PFSK-1 (cell line): ENCODE measurements around the gene DNAH7.

Source experiments
- FOXP2 ChIP-seq: optimal IDR thresholded peaks from 2 replicates; pipeline ENCODE3; 2011; ENCODE audit warnings: borderline replicate concordance, control low read depth, inconsistent platforms; ENCODE audit not compliant: insufficient read depth; ENCODE audit errors: extremely low read length, extremely low read depth
- POLR2AphosphoS5 ChIP-seq: IDR thresholded peaks from 2 replicates; pipeline ENCODE4 v1.6.1; 2012; ENCODE audit warnings: low read depth, mild to moderate bottlenecking, control low read depth, low read length, moderate library complexity
- REST ChIP-seq, 2 experiments: IDR thresholded peaks; 2 replicates each; pipeline versions ENCODE4 v1.6.1 to v1.8.0; 2011 to 2012; ENCODE audit warnings: low read depth in 2 of 2, low read length in 2 of 2, control low read depth in 1 of 2, inconsistent platforms in 1 of 2, mild to moderate bottlenecking in 1 of 2, moderate library complexity in 1 of 2; ENCODE audit not compliant: insufficient read depth in 1 of 2
- SIN3A ChIP-seq: IDR thresholded peaks from 2 replicates; pipeline ENCODE4 v1.6.1; 2012; ENCODE audit warnings: mild to moderate bottlenecking, low read length, moderate library complexity, borderline replicate concordance; ENCODE audit not compliant: insufficient read depth
- TAF1 ChIP-seq: IDR thresholded peaks from 2 replicates; pipeline ENCODE4 v1.6.1; 2012; ENCODE audit warnings: low read length, control low read depth, borderline replicate concordance; ENCODE audit not compliant: insufficient read depth

Gene DNAH7

GRCh38 chr2:195925120-195925519 lies 143.5 kb downstream of the DNAH7 start:
- no peak for TF ChIP-seq POLR2AphosphoS5
- TF ChIP-seq FOXP2 = no peak
- TF ChIP-seq TAF1 = no peak
- TF ChIP-seq SIN3A = no peak

- TF ChIP-seq POLR2AphosphoS5 = no peak
- TF ChIP-seq TAF1 = no peak
- no peak for TF ChIP-seq FOXP2
- no peak for TF ChIP-seq REST (IDR thresholded peaks at IDR 0.05; ENCODE audit: insufficient read depth in 1 of 2, low read depth in 2 of 2, low read length in 2 of 2)
- TF ChIP-seq SIN3A = no peak
These were observed 144.7 kb downstream of the DNAH7 start for GRCh38 chr2:195923889-195924288.

GRCh38 chr2:195912079-195912478 lies 156.6 kb downstream of the DNAH7 start:
- no peak for TF ChIP-seq POLR2AphosphoS5
- no peak for TF ChIP-seq REST (IDR thresholded peaks at IDR 0.05; ENCODE audit: insufficient read depth in 1 of 2, low read depth in 2 of 2, low read length in 2 of 2)
- TF ChIP-seq FOXP2 = no peak
- no peak for TF ChIP-seq TAF1
- no peak for TF ChIP-seq SIN3A

- TF ChIP-seq FOXP2 (no peak), TAF1 (no peak), POLR2AphosphoS5 (no peak), REST (IDR thresholded peaks at IDR 0.05; ENCODE audit: insufficient read depth in 1 of 2, low read depth in 2 of 2, low read length in 2 of 2) (no peak), SIN3A (no peak)
These were observed 158.1 kb downstream of the DNAH7 start for GRCh38 chr2:195910570-195910969.

- TF ChIP-seq FOXP2 = no peak
- no peak for TF ChIP-seq POLR2AphosphoS5
- no peak for TF ChIP-seq SIN3A
These were observed 158.7 kb downstream of the DNAH7 start for GRCh38 chr2:195909926-195910325.

- no peak for TF ChIP-seq FOXP2
- no peak for TF ChIP-seq SIN3A
- TF ChIP-seq REST (IDR thresholded peaks at IDR 0.05; ENCODE audit: insufficient read depth in 1 of 2, low read depth in 2 of 2, low read length in 2 of 2) = no peak
- TF ChIP-seq POLR2AphosphoS5 = no peak
- TF ChIP-seq TAF1 = no peak
These were observed 161.2 kb downstream of the DNAH7 start for GRCh38 chr2:195907474-195907873.
